Activated CD8-positive, alpha-beta T cell treated with anti-CD3 and anti-CD28 coated beads for 36 hours (primary cell): ENCODE results near the gene ZNF254. TPM values are rescaled to one million over a fixed set of nuclear protein-coding genes. Genes with fewer than 3 reads are reported as not detected.

Experiments used
- ATAC-seq: fragments of 200-7000 bp; cut with Tn5 transposase; one replicate; pipeline ENCODE4 v1.10.0; 2021; ENCODE audit warnings: mild to moderate bottlenecking, moderate library complexity
- CTCF ChIA-PET: fragments of 350-600 bp; sonication (Branson Sonifier 250); formaldehyde crosslinking; loops from one replicate; lab custom pipeline; 2021; ENCODE audit warnings: antibody characterized with exemption; lab: Charles Lee
- POLR2A ChIA-PET: fragments of 350-600 bp; sonication (Branson Sonifier 250); formaldehyde crosslinking; loops from one replicate; lab custom pipeline; 2021; ENCODE audit warnings: antibody characterized with exemption; lab: Charles Lee
- DNase-seq: peaks from one replicate; pipeline ENCODE4 v3.0.0-alpha.2; 2020
- H3K27ac Mint-ChIP-seq: one replicate; pipeline ENCODE4 v1.8.0; 2021; ENCODE audit warnings: mild to moderate bottlenecking, mixed read lengths
- H3K27me3 Mint-ChIP-seq: one replicate; pipeline ENCODE4 v1.8.0; 2021; ENCODE audit warnings: mixed read lengths
- H3K36me3 Mint-ChIP-seq: one replicate; pipeline ENCODE4 v1.8.0; 2021; ENCODE audit warnings: low read depth, mixed read lengths
- H3K4me1 Mint-ChIP-seq: one replicate; pipeline ENCODE4 v1.8.0; 2021; ENCODE audit warnings: low read depth, mixed read lengths
- H3K4me3 Mint-ChIP-seq: one replicate; pipeline ENCODE4 v1.8.0; 2021; ENCODE audit warnings: mild to moderate bottlenecking, moderate library complexity, mixed read lengths
- H3K9me3 Mint-ChIP-seq: one replicate; pipeline ENCODE4 v1.8.0; 2021; ENCODE audit warnings: mixed read lengths
- intact Hi-C: fragments of 100-400 bp; cut with micrococcal nuclease; formaldehyde crosslinking; loops from one replicate; pipeline ENCODE4 v1.10.0; 2022
- total RNA-seq, 2 experiments: library from RNA; stranded (reverse); gene quantifications; one replicate each; pipeline ENCODE4 v1.2.3, GENCODE V29; 2021
- TF ChIP-seq, protein P1 (sequence below): fragments of 200-600 bp; IDR thresholded peaks from one replicate; pipeline ENCODE4 v1.8.0; 2022; ENCODE audit warnings: antibody characterized with exemption, mild to moderate bottlenecking

Gene ZNF254
- total RNA-seq, 2 experiments from 2014 or later: 9.7 to 10.0 TPM

DNA sequence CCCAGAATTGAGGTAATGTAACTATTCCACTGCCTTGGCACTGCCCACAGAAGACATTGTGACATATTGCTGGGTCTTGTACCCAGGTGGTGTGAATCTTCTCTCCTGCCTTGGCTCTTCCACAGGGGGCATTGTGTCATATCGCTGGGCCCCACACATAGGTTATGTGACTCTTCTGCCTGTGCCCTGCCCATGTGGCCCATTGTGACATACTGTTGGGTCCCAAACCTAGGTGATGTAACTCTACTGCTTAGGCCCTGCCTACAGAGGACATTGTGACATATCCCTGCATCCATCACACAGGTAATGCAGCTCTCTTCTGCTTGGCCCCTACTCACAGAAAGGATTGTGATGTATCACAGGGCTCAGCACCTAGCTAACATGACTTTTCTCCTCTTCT lies 37.5 kb upstream of the ZNF254 start:
- ATAC-seq: no peak
- Mint-ChIP-seq H3K9me3 (no peaks in the 10 kb centered on the region), H3K4me3 (no peak overlapping the region), H3K27ac (no peak overlapping the region), H3K36me3 (peaks cover 56% of the 10 kb centered on the region), H3K27me3 (no peaks in the 10 kb centered on the region), H3K4me1 (peaks cover 11% of the 10 kb centered on the region)
- TF ChIP-seq, protein P1, sequence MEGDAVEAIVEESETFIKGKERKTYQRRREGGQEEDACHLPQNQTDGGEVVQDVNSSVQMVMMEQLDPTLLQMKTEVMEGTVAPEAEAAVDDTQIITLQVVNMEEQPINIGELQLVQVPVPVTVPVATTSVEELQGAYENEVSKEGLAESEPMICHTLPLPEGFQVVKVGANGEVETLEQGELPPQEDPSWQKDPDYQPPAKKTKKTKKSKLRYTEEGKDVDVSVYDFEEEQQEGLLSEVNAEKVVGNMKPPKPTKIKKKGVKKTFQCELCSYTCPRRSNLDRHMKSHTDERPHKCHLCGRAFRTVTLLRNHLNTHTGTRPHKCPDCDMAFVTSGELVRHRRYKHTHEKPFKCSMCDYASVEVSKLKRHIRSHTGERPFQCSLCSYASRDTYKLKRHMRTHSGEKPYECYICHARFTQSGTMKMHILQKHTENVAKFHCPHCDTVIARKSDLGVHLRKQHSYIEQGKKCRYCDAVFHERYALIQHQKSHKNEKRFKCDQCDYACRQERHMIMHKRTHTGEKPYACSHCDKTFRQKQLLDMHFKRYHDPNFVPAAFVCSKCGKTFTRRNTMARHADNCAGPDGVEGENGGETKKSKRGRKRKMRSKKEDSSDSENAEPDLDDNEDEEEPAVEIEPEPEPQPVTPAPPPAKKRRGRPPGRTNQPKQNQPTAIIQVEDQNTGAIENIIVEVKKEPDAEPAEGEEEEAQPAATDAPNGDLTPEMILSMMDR: no peak
- ChIA-PET POLR2A (no interaction called here), CTCF (no interaction called here)
- DNase-seq: no peak
- intact Hi-C loops: no loop called here

DNA sequence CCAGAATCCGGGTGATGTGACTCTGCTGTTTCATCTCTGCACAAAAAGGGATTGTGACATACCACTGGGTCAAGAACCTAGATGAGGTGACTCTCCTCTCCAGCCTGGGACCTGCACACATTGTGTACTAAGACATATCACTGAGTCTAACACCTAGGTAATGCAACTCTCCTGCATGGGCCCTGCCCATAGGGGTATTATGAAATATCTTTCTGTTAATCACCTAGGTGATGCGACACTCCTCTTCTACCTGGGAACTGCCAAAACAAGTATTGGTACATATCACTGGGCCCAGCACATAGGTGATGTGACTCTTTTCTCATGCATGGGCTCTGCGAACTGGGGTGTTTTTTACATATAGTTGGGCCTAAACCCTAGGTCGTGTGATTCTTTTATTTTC lies 35.5 kb upstream of the ZNF254 start:
- Mint-ChIP-seq H3K4me1 (peaks cover 15% of the 10 kb centered on the region), H3K9me3 (no peaks in the 10 kb centered on the region), H3K4me3 (no peak overlapping the region), H3K27ac (no peak overlapping the region), H3K27me3 (no peaks in the 10 kb centered on the region), H3K36me3 (peaks cover 65% of the 10 kb centered on the region)
- TF ChIP-seq, protein P1: no peak
- POLR2A ChIA-PET: no interaction called here
- intact Hi-C loops: no loop called here
- DNase-seq: no peak
- no peak for ATAC-seq
- CTCF ChIA-PET: no interaction called here

- CTCF ChIA-PET: no interaction called here
- no peak overlapping the region for H3K27ac Mint-ChIP-seq
- intact Hi-C loops: no loop called here
Measured at GRCh38 chr19:24052811-24053210, 34.2 kb upstream of the ZNF254 start.

DNA sequence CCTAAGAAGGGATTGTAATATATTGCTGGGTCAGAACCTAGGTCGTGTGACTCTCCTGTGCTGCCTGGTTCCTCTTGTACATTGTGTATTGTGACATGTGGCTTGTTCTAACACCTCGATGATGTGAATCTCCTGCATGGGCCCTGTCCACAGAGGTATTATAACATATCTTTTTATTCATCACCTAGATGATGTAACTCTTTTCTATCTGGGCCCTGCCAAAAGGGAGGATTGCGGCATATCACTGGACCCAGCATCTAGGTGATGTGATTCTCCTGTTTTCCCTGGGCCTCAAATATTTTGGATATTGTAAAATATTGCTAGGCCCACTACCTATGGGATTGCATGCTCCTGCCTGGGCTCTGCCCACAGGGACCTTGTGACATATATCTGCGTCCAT lies 33.4 kb upstream of the ZNF254 start:
- Mint-ChIP-seq H3K4me3 (no peak overlapping the region), H3K4me1 (peaks cover 15% of the 10 kb centered on the region), H3K36me3 (peaks cover 54% of the 10 kb centered on the region), H3K27ac (peak overlapping the region; percentile 88), H3K27me3 (no peaks in the 10 kb centered on the region), H3K9me3 (no peaks in the 10 kb centered on the region)
- DNase-seq: no peak
- ATAC-seq: no peak
- TF ChIP-seq, protein P1: no peak
- intact Hi-C loops: no loop called here
- POLR2A ChIA-PET: no interaction called here
- CTCF ChIA-PET: no interaction called here

More at GRCh38 chr19:24052811-24053210, 34.2 kb upstream of the ZNF254 start:
- Mint-ChIP-seq H3K9me3 (no peaks in the 10 kb centered on the region), H3K36me3 (peaks cover 60% of the 10 kb centered on the region), H3K27me3 (no peaks in the 10 kb centered on the region), H3K4me3 (no peak overlapping the region), H3K4me1 (peaks cover 15% of the 10 kb centered on the region)
- DNase-seq: no peak
- no peak for ATAC-seq
- TF ChIP-seq, protein P1: no peak
- POLR2A ChIA-PET: no interaction called here

DNA sequence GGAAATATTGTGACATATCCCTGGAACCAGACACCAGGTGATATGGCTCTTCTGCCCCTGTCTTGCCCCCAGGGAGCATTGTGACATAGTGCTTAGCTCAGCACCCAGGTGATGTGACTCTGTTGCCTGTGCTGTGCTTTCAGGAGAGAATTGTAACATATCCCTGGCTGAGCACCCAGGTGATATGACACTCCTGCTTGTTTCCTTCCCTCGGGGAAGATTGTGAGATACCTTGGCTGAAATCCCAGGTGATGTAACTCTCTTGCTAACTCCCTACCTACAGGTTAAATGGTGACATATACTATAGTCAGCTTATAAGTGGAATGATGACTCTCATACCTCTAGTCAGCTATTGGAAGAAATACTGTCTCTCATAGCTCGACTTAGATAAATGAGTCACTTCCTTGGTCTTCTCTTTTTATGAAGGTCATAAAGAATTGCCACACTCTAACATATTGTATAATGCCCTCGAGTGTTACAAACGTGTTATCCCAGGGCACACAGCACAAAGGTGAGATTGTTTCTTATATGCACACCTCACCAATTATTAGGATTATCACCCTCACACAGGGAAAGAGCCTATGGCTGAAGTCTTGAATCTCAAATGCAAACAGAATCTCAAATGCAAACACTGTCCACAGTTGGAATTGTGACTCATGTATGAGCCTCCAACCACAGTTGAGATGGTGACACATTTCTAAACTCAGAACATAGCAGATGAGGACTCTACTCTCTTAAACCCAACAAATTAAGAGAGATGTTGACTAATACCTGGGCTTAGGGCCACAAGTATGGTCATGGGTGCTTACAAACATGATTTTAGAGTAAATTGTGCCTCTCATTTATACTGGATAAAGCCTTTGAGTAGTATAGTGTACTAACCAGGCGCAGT lies 32.7 kb upstream of the ZNF254 start:
- ChIA-PET POLR2A (no interaction called here), CTCF (no interaction called here)
- peaks cover 15% of the 10 kb centered on the region for H3K4me1 Mint-ChIP-seq
- H3K4me3 Mint-ChIP-seq: no peak overlapping the region
- peak; percentile 53 for DNase-seq
- intact Hi-C loops: no loop called here
- H3K27ac Mint-ChIP-seq: peak overlapping the region; percentile 88
- TF ChIP-seq, protein P1: no peak
- no peaks in the 10 kb centered on the region for H3K27me3 Mint-ChIP-seq
- ATAC-seq: peak; percentile 87
- H3K9me3 Mint-ChIP-seq: no peaks in the 10 kb centered on the region
- H3K36me3 Mint-ChIP-seq: peaks cover 56% of the 10 kb centered on the region
